Sigmoid colon (tissue), 7 donors: ENCODE measurements around the gene GATA5. TPM values are rescaled to one million over a fixed set of nuclear protein-coding genes. Genes with fewer than 3 reads are reported as not detected.

Experiments used
- DNase-seq: peaks from one replicate; pipeline ENCODE4 v3.0.0-alpha.2; 2019
- H3K27ac ChIP-seq, 4 donors: fragments of 200-600 bp; sonication (generic); one replicate each; pipeline ENCODE4 v1.5.1; 2016 to 2019; ENCODE audit warnings: mild to moderate bottlenecking in 1 of 4
- H3K27me3 ChIP-seq, 3 donors: fragments of 200-600 bp; sonication (generic); one replicate each; pipeline ENCODE4 v1.5.1; 2019; ENCODE audit warnings: mild to moderate bottlenecking in 1 of 3
- H3K36me3 ChIP-seq, 4 donors: fragments of 200-600 bp; sonication (generic); one replicate each; pipeline ENCODE4 v1.5.1; 2016 to 2019
- H3K4me1 ChIP-seq, 4 donors: fragments of 200-600 bp; sonication (generic); one replicate each; pipeline ENCODE4 v1.5.1; 2017 to 2019
- H3K4me3 ChIP-seq, 4 donors: fragments of 200-600 bp; sonication (generic); one replicate each; pipeline ENCODE4 v1.5.1; 2017 to 2019; ENCODE audit warnings: mild to moderate bottlenecking in 2 of 4, moderate library complexity in 1 of 4
- H3K9me3 ChIP-seq, 4 donors: fragments of 200-600 bp in 3 of 4; sonication (generic) in 3 of 4; one replicate each; pipeline versions ENCODE4 v1.5.1 to v1.6.1; 2013 to 2019
- CTCF ChIP-seq, 4 experiments: fragments of 450-650 bp in 3 of 4; fragments of 200-600 bp in 1 of 4; IDR thresholded peaks; one replicate each; pipeline ENCODE4 v1.5.1; 2016 to 2019; ENCODE audit warnings: antibody characterized with exemption in 4 of 4, mild to moderate bottlenecking in 3 of 4, moderate library complexity in 2 of 4
- EP300 ChIP-seq, 4 donors: sonication (generic); formaldehyde crosslinking; IDR thresholded peaks; one replicate each; pipeline ENCODE4 v1.6.1; 2017; ENCODE audit warnings: antibody characterized with exemption in 4 of 4
- POLR2A ChIP-seq, 2 donors: fragments of 450-650 bp; IDR thresholded peaks; one replicate each; pipeline ENCODE4 v1.6.1; 2016; ENCODE audit warnings: antibody characterized with exemption in 2 of 2, mild to moderate bottlenecking in 2 of 2, moderate library complexity in 2 of 2
- POLR2AphosphoS5 ChIP-seq, 4 donors: sonication (generic); formaldehyde crosslinking; IDR thresholded peaks; one replicate each; pipeline ENCODE4 v1.6.1; 2017; ENCODE audit warnings: antibody characterized with exemption in 4 of 4
- WGBS, 2 donors: extraction: QIAGEN DNeasy Blood & Tissue Kit; methylation state at CpG; one replicate each; pipeline ENCODE4 v1.1.7; 2013; 5-methylcytosine and 5-hydroxymethylcytosine counted together
- intact Hi-C: fragments of 100-400 bp; cut with DNase I; formaldehyde crosslinking; loops from one replicate; pipeline ENCODE4 v1.15.1; 2023
- polyA plus RNA-seq, 3 donors: library from polyadenylated mRNA; stranded (reverse); fragments of 200-250 nt; gene quantifications; one replicate each; pipeline ENCODE4 v1.2.3, GENCODE V29; 2013
- total RNA-seq, 4 donors: library from RNA; depleted of rRNA; stranded (reverse); fragments of >200 nt; gene quantifications; one replicate each; pipeline ENCODE4 v1.1.0, GENCODE V29; 2016
- donor health status: healthy with polysubstance abuse.
- donor health status: Bipolar disorder and iron deficiency.
- donor health status: healthy.

The GATA5 gene
- total and polyA plus RNA-seq, 7 donors: 0.03 to 0.36 TPM; not detected in 5

DNA sequence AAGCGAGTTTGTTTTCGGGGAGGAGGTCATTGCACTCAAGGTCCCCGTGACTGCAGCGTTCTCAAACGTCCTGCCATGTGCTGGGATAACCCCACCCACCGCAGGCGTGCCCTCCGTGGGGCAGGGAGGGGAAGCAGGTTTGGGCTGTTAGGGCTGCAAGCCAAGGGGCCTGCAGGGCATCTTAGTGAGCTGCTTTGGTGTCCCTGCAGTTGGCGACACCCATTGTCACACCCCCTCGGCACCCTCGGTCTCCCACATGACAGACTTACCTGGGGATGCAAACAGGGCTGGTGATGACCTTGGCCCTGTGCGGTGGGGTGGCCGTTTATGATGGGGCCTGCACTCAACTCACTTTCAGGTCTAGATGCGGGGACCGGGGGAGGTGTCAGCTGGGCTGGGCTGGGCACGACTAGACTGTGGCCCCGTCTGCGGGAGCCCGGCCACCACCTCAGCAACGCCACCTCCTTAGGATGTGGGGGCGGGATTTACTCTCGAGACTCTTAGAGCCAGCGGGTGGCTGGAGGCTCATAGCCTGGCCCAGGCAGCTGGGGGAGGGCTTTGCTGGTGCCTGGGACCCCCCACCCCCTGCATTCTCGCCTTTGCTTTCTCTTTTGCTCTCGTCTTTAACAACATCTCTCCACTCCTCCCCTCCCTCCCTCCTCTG is 6.5 kb upstream of the GATA5 start:
- Histone ChIP-seq H3K36me3 (no peaks in the 10 kb centered on the region), H3K27me3 (peaks cover 32 to 97% (median 90%) of the 10 kb centered on the region in 3 donors), H3K27ac (no peak overlapping the region), H3K9me3 (no peaks in the 10 kb centered on the region), H3K4me1 (no peaks in the 10 kb centered on the region), H3K4me3 (no peak overlapping the region)
- TF ChIP-seq POLR2A (IDR thresholded peaks at IDR 0.05) (no peak), CTCF (IDR thresholded peaks at IDR 0.05) (no peak), POLR2AphosphoS5 (IDR thresholded peaks at IDR 0.05) (no peak), EP300 (IDR thresholded peaks at IDR 0.05) (no peak)
- intact Hi-C loops: no loop called here
- 11 to 27% methylated on average over 25 of the region's 25 CpGs for WGBS, 2 donors
- DNase-seq: no peak

GRCh38 chr20:62481425-62482145 is 5.8 kb upstream of the GATA5 start:
- DNase-seq: no peak
- intact Hi-C loops: no loop called here
- peaks cover 33 to 97% (median 89%) of the 10 kb centered on the region in 3 donors for H3K27me3 ChIP-seq

DNA sequence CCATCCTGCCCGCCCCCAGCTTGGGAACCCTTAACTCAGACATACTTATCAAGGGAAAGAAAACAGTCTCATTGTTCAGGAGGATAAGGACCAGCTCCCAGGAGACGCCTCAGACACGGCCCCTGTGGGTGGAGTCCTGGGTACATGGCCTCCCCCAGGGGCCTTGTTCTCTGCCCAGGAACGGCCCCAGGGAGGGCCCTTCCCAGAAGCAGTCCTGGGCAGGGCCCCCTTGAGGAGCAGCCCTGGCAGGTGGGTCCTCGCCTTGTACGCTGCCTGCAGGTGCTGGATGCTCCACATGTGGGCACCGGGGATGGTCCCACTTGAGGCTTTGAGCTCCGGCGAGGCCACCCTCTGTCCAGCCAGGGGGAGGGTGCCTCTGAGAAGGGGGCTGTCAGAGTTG is 4.5 kb upstream of the GATA5 start:
- intact Hi-C loops: no loop called here
- peaks cover 0 to 15% (median 15%) of the 10 kb centered on the region in 4 donors for H3K4me1 ChIP-seq
- TF ChIP-seq POLR2AphosphoS5 (IDR thresholded peaks at IDR 0.05) (no peak), CTCF (IDR thresholded peaks at IDR 0.05) (no peak), EP300 (IDR thresholded peaks at IDR 0.05) (no peak), POLR2A (IDR thresholded peaks at IDR 0.05) (no peak)
- no peaks in the 10 kb centered on the region for H3K36me3 ChIP-seq
- no peaks in the 10 kb centered on the region for H3K9me3 ChIP-seq
- peaks cover 46 to 97% (median 91%) of the 10 kb centered on the region in 3 donors for H3K27me3 ChIP-seq
- H3K27ac ChIP-seq: no peak overlapping the region
- WGBS, 2 donors: 44 to 58% methylated on average over 9 of the region's 9 CpGs
- DNase-seq: no peak
- H3K4me3 ChIP-seq: no peak overlapping the region

More at GRCh38 chr20:62481425-62482145, 5.8 kb upstream of the GATA5 start:
- Histone ChIP-seq H3K9me3 (no peaks in the 10 kb centered on the region), H3K4me1 (peaks cover 0 to 2% (median 2%) of the 10 kb centered on the region in 4 donors), H3K36me3 (no peaks in the 10 kb centered on the region), H3K27ac (no peak overlapping the region), H3K4me3 (no peak overlapping the region)
- TF ChIP-seq POLR2AphosphoS5 (IDR thresholded peaks at IDR 0.05): no peak
- TF ChIP-seq EP300 (IDR thresholded peaks at IDR 0.05): no peak
- TF ChIP-seq POLR2A (IDR thresholded peaks at IDR 0.05): no peak
- no peak for TF ChIP-seq CTCF (IDR thresholded peaks at IDR 0.05)
- WGBS, 2 donors: 44 to 47% methylated on average over 29 of the region's 29 CpGs

DNA sequence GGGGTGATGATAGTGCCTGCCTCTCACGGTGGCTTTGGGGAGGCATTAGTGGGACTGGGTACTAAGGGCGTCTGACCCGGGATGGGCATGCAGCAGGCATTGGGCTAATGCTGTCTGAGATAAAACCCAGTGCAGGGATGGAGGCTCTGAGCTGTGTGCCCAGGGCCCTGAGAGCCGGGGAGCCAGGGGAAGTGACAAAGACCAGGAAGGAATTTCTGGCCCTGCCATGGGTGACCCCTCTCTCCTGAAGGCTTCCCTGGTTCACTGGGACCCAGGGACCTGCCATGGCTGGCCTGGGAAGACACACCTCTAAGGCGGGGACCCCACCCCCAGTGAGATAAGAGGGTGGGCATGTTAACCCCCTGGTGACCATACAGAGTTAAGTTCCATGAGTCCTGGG is 3.9 kb upstream of the GATA5 start:
- peaks cover 0 to 22% (median 20%) of the 10 kb centered on the region in 4 donors for H3K4me1 ChIP-seq
- 27 to 46% methylated on average over 5 of the region's 5 CpGs for WGBS, 2 donors
- no peak for DNase-seq
- H3K27me3 ChIP-seq: peaks cover 49 to 97% (median 91%) of the 10 kb centered on the region in 3 donors
- intact Hi-C loops: no loop called here
- H3K4me3 ChIP-seq: no peak overlapping the region
- no peak overlapping the region for H3K27ac ChIP-seq
- no peaks in the 10 kb centered on the region for H3K36me3 ChIP-seq
- no peaks in the 10 kb centered on the region for H3K9me3 ChIP-seq
- TF ChIP-seq CTCF (IDR thresholded peaks at IDR 0.05) (no peak), POLR2AphosphoS5 (IDR thresholded peaks at IDR 0.05) (no peak), POLR2A (IDR thresholded peaks at IDR 0.05) (no peak), EP300 (IDR thresholded peaks at IDR 0.05) (no peak)
